NOMO-1 treated with dmso at 0.1 percent for 144 hours (cell line): ENCODE measurements around the gene CASP3.
A peak's percentile ranks its signal among the peaks of the same experiment; 100 is the strongest.

Experiments
- DNase-seq: peaks from one replicate; lab custom pipeline; 2025; ENCODE audit not compliant: unreplicated experiment; lab: John Stamatoyannopoulos, UW

Gene CASP3

DNA sequence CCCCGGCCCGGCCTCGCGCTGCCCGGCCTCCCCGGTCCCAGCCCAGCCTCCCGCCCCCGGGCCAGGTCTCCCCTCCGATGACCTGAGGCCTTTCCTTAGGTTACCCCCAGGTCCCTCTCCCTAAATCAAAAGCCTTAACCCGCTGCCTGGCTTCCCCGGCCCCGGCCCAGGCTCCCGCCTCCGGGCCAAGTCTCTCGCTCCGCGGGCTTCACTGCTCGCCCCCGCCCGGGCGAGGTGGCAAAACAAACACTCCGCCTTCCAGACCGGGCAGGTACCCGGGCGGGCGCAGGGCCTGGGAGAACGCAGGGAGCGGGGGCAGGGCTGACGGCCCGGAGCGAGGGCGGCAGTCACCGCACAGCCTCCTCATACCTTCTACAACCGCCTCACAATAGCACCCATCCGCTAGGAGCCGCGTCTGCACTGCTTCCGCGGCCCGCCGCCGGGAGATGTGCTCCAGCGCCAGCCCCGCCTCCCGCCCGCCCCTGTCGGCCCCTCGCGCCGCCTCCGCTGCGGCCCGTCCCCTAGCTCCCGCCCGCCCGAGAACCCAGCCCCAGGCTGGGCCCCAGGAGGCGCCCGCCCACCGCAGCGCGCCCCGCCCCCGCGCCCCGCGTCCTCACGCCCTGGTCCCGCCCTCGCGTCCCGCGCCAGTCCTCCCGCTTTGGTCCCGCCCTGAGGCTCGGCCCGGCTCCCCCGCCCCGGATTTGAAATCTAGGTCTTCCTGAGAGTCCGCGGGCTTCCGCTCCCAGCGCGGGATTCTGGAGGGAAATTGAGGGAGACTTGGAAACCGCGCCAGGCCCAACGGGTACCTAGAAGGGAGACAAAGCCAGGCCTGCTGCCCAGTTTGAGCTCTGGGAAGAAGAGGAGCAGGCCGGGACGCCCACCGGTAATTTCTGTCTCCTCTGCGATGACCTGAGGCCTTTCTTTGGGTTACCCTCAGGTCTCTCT is at the start of gene CASP3, which contains the start of gene PRIMPOL:
Gene CASP3 (minus strand): TSS at position 422 of the 945 bp plus-strand sequence. CDS start 10,994 bp downstream, outside the sequence.
Gene PRIMPOL (plus strand): TSS at position 713 of the 945 bp plus-strand sequence. CDS start 7,403 bp downstream, outside the sequence.
- DNase-seq = peak; percentile 97

GRCh38 chr4:184697956-184698355 is 48.7 kb upstream of the CASP3 start:
- no peak for DNase-seq

- DNase-seq = no peak
Measured at GRCh38 chr4:184695178-184695896, 46.1 kb upstream of the CASP3 start.

DNA sequence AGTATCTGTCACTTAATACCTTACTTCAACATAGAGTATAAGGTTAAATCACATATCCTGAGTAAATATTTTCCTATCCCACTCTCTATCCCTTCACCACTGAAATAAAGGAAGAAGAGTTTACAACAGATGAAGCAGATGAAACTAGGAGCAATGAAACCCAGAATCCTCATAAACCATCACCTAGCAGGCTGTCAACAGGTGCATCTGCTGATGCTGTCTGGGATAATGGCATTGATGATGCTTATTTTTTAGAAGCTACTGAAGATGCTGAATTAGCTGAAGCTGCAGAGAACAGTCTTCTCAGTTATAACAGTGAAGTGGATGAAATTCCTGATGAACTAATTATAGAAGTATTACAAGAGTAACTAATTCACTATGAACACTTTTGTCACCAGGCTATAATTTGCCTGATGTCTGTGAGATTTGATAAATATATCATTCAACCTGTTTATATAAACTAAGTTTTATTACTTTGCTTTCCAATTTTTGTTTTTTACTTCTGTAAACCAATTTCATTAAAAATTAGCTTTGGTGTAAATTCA is 45.2 kb upstream of the CASP3 start:
- DNase-seq = no peak

GRCh38 chr4:184693056-184693455 is 43.8 kb upstream of the CASP3 start:
- no peak for DNase-seq

GRCh38 chr4:184689681-184690080 is 40.4 kb upstream of the CASP3 start:
- no peak for DNase-seq

GRCh38 chr4:184688447-184688846 is 39.2 kb upstream of the CASP3 start:
- no peak for DNase-seq

DNA sequence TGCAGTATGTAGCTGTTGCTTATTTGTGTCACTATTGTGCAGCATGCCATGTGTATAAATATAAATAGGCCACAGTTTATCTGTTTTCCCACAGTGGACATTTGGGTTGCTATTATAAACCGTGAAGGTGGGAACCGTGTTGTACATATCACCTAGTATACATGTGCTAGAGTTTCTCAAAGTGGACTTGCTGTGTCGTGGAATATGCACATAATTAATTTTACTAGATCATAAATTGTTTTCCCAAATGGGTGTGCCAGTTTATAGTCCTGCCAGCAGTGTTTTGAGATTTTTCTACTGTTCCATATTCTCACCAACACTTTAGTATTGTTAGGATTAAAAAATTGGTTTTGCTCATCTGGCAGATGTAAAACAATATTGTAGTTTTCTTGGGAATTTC is 38.8 kb upstream of the CASP3 start:
- no peak for DNase-seq

- DNase-seq = peak; percentile 87
Measured at GRCh38 chr4:184684491-184685189, 35.4 kb upstream of the CASP3 start.

GRCh38 chr4:184681916-184682315 is 32.7 kb upstream of the CASP3 start:
- DNase-seq = no peak

- DNase-seq = no peak
Measured at GRCh38 chr4:184680698-184681097, 31.5 kb upstream of the CASP3 start.

DNA sequence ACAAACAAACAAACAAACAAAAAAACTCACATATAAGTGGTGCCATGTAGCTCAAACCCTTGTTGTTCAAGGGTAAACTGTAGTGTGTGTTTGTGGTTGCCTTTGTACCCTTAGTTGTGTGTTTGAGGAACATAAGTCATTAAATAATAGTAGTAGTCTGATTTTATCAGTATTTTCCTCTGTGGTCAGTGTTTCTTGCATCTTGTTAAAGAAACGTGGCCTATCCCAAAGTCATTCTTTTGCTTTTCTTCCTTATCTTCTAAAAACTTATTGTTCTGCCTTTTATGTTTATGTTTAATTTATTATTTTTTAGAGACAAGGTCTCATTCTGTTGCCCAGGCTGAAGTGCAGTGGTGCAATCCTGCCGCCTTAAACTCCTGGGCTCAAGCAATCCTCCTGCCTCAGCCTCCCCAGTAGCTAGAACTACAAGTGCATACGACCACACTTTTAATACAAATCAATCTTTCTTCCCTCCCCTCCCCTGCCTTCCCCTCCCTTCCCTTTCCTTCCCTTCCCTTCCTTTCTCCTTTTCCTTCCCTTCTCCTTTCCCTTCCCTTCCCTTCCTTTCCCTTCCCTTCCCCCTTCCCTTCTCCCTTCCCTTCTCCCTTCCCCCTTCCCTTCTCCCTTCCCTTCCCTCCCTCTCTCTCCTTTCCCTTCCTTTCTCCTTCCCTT is 26.7 kb upstream of the CASP3 start:
- no peak for DNase-seq

DNA sequence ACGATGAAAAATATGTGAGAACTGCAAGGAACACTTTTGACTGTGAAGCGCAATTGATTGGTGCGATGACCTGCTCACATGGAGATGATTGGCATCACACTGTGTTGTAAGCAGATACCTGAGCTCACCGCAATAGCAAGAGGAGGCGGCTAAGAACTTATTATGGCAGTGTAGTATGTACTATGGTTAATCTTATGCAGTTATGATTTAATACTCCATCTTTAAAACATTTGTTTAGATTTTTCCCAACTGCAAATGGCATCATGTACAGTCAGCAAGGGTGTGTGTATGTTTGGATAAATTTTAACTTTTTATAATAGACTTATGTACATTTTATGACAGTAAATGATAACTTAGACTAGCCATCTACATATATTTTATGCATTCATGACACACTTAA is 25.8 kb upstream of the CASP3 start:
- no peak for DNase-seq

GRCh38 chr4:184674011-184674410 is 24.8 kb upstream of the CASP3 start:
- DNase-seq = no peak

DNA sequence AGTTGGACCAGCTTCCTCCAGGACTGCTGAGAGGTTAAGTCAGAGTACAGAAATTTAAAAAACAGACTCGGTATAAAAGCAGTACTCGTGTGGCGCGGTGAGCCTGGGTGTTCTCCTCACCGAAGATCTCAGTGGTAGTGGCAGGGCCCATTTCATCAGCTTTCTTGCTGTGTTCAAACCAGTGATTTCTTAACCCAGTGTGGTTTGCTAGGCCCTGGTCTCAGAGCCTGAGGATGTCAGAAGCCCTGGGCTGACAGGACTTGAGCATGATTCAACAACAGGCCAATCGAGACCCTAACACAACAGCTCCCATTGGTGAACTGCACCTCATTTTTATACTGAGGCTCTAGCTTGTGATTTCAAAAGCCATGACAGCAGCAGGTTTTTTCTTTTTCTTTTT is 23.5 kb upstream of the CASP3 start:
- no peak for DNase-seq

GRCh38 chr4:184671101-184671500 is 21.9 kb upstream of the CASP3 start:
- DNase-seq = no peak

DNA sequence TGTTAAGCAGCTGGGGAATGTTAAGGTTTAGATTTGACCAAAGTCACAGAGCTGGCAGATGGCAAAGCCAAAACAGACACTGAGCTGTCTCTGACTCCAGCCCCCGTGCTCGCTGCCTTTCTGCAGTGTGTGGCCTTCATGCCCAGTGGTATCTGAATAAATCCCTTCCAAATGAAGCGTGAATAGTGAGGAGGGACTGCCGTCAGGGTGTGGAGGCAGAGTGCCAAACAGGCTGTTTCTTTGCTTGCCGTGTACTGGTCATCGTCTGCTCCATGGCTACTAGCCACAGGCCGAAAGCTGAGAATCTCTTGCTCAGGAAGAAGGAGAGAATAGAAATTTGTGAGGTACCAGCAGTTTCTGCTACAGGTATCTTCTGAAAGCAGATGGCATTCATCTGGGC is 20.0 kb upstream of the CASP3 start:
- DNase-seq = no peak

DNA sequence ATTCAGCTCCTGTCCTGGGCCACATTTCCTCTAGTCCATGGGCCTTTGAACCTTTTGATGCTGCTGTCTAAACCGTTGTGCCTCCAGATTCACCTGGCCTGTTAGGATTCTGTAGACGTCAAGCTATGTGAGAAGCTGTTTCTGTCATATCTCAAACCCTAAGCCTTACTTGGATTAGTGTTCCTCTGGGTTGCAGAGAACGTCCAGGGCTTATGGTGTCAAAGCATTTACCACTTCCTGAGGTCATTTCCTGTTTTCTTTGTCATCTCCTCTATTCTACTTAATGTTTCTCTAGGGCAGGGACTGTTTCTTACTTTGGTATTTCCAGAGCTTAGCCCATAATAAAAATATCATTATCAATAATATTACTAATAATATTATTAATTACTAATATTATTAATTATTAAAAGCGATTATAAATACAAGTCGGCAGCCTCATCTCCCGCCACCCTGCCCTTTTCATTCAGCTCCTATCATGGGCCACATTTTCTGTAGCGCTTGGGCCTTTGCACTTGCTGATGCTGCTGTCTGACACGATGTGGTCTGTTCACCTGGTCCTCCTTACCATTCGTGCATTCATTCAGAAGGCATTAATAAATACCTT is 19.4 kb upstream of the CASP3 start:
- DNase-seq = peak; percentile 57

GRCh38 chr4:184668096-184668495 is 18.8 kb upstream of the CASP3 start:
- DNase-seq = no peak

DNA sequence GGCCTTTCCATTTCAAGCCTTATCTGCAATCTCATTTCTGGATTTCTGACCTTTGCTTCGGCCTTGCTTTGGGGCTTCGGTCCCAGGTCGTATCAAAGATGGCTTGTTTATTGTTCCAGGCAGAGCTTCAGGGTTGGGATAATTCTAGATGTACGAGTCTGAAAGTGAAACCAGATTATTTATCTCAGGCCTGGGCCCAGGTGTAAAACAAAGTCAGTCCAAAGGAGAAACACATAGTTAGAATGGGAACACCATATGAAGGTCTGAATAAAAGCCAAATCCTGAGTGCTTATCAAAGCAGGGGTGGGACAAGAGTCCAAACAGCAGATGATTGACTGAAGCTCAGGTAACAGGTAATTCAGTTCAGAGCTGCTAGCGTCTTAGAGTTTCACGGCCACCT is 17.4 kb upstream of the CASP3 start:
- no peak for DNase-seq
